ENCODE results near the gene LRRC37A.
"Not testable (repeated sequence)": the region's sequence is repeated elsewhere in the genome, so short reads cannot be mapped to it uniquely, and the experiment has no call there.

The LRRC37A gene

DNA sequence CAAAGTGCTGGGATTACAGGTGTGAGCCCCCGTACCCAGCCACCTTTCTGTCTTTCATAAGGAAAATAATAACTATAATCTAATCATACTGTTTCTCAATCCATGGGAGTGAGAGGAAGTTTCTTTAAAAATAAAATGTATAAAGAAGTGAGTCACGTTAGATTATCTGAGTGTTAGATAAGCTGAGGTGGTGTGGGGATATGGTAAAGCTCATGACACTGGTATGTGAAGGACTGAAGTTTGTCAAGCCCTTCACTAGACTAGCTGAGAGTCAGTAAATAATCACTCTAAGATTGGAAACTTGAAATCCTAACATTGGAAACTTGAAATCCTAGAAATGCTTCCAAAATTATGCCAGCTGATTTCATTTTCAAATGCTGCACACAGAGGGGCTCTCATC lies 9.4 kb upstream of the LRRC37A start:
- not testable (repeated sequence) for H3K4me3 ChIP-seq, H3K27ac ChIP-seq

DNA sequence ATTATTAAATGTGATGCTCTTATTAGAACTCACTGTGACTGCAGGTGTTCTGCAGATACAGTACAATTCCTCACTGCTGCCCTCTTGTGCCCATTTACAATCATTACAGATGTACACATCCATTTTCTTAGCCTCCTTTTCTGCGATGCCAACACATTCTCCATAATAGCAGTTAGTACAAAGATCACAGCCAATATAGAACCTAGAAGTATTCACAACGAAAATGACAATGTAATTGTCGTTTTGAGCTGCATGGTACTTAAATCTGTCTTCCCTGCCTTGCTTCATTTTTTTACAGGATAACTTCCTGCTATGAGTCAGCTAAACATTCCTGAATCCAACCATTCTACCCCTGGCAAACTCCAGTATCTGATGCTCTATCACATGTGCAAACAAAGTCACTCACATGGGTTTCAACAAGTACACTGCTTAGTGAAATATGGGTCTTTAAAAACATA lies 8.1 kb upstream of the LRRC37A start:
- not testable (repeated sequence) for H3K27ac ChIP-seq, H3K4me3 ChIP-seq

DNA sequence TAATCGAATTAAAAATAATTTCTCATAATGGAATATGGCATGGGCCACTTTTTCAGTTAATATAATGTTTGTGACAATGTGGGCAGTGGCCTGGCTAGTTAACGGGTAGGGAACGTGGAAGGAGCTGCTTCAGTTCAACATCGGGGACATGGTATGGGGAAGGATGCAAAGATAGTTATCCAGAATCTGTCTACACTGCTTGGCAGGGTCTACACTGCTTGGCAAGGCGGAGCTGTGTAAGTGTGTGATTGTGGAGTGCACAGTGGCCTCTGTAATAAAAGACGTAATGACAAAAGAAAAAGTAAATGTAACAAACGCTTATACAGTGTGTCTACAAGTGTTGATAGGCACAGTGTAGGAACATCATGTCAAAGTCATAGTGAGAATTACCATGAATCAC lies 7.3 kb upstream of the LRRC37A start:
- H3K4me3 ChIP-seq, H3K27ac ChIP-seq: not testable (repeated sequence)

DNA sequence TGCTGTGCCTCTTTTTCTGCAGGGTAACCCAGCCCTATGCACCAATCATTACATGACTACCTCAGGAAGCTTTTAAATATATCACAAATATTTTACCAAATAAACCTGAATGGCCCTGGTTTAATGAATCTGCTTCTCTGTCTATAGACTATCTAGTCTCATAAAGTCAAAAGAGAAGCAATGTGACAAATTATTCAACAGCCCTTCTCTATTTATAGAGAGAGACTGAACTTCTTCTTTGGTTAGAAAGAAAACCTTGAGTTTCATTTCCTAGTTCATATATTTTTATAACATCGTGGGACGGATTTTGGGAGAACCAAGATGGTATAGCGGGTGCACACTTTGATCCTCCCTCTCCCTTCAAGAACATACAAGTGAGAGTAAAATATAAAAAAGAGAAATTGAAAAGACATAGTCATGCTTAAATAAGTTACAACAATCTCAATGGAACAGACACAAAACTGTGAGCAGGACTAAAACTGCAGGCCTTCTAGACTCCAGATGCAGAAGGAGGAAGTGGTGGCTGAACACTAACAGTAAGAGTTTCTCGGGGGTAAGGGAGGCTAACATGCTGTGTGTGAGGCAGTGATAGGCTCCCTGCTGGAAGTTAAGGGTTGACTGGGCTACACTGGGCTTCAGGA lies 3.9 kb upstream of the LRRC37A start:
- H3K4me3 ChIP-seq, result not testable (repeated sequence)
- peak overlapping the region in 5 of 21 experiments; percentile 1 to 61 (median 44) for H3K27ac ChIP-seq

DNA sequence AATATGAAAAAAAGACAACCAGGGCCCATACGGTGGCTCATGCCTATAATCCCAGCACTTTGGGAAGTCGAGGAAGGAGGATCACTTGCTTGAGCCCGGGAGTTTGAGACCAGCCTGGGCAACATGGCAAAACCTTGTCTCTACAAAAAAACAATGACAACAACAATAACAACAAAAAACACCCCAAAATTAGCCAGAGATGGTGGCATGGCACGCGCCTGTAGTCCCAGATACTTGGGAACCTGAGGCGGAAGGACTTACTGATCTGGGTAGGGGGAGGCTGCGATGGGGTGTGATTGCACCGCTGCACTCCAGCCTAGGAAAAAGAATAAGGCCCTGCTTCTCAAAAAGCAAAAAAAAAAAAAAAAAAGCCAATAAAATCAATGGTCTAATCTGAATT lies 3.3 kb upstream of the LRRC37A start:
- peak overlapping the region in 2 of 21 experiments; percentile 44 to 60 for H3K27ac ChIP-seq
- not testable (repeated sequence) for H3K4me3 ChIP-seq

DNA sequence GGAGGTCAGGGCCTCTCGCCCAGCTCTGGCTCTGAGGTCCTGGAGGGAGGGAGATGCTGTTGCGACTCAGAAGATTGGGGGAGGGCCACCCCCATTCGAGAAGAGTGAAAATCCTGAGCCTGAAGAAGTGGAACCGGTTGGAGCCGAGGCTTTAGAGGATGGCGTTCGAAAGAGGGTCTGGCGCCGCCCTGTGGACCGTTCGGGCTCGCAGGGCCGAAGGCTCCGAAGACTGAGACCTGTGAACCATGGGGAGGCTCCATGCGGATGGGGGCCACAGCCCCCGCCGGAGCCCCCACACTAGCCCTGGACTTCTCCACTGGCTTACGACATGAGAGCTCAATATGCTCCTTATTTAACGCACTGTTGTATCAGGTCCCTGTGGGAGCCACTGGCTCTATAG lies 46.3 kb downstream of the LRRC37A start:
- not testable (repeated sequence) for H3K27ac ChIP-seq, H3K4me3 ChIP-seq

DNA sequence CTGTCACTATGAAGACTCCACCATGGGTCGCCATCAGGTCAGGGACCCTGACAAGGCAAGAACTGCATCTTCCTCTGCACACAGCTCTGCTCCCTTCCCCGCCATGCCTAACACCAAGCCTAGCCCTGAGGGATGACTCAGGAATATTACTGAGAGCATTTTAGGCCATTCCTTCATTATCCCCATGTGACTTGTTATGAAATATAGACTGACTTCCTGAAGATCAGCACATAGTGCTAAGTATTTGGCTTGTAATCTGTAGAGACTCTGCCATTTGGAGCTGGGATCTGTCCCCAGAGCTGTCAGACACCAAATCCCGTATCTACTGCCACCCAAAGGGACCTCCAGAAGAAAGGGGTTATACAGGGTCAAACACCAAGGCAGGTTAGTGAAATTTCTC lies 47.2 kb downstream of the LRRC37A start:
- H3K27ac ChIP-seq, H3K4me3 ChIP-seq: not testable (repeated sequence)

DNA sequence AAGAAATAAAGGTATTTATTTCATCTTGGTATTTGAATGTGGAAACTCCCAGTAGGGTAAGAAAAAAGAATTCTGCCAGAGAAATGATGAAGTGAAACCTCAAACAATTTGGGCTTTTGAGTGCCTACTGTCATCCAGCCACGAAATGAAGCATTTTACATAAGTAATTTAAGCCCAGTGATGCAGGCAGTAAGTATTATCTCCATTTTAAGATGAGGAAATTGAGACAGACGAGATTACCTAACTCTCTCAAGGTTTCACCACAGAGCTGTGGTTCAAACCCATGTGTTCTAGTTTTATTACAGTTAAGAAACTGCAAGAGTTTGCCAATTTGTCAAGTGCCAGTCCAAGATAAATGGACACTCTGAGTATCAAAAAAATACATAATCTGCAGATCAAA lies 53.4 kb downstream of the LRRC37A start:
- not testable (repeated sequence) for H3K27ac ChIP-seq, H3K4me3 ChIP-seq

DNA sequence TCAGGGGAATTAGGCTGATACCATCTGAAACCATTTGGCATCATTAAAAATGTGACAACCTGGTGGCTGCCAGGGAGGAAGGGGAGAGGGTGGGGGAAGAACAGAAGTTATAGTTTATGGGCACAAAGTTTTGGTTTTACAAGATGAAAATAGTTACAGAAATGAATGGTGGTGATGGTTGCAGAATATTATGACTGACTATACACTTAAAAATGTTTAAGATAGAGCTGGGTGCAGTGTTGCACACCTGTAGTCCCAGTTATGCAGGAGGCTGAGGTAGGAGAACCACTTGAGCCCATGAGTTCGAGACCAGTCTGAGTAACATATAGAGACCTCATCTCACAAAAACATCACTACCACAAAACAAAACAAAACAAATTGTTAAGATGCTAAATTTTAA lies 54.1 kb downstream of the LRRC37A start:
- not testable (repeated sequence) for H3K27ac ChIP-seq, H3K4me3 ChIP-seq

DNA sequence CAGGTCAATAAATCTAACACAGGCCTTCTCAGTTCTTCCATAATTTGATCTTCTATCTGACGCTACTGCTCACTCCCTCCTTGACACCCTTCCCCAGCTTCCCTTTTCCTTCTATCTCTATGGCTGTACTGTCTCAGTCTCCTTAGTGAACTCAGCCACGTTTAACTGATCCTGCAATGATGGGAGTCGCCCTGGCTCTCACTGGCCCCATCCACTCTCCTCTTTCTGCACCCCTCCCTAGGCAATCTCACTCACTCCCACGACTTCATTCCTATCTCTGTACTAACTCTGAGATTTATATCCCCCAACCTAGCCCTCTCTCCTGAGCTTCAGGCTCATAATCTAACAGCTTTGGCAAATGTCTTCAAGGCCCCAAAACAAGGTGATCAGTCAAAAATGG lies 58.9 kb downstream of the LRRC37A start:
- H3K4me3 ChIP-seq, H3K27ac ChIP-seq: not testable (repeated sequence)

DNA sequence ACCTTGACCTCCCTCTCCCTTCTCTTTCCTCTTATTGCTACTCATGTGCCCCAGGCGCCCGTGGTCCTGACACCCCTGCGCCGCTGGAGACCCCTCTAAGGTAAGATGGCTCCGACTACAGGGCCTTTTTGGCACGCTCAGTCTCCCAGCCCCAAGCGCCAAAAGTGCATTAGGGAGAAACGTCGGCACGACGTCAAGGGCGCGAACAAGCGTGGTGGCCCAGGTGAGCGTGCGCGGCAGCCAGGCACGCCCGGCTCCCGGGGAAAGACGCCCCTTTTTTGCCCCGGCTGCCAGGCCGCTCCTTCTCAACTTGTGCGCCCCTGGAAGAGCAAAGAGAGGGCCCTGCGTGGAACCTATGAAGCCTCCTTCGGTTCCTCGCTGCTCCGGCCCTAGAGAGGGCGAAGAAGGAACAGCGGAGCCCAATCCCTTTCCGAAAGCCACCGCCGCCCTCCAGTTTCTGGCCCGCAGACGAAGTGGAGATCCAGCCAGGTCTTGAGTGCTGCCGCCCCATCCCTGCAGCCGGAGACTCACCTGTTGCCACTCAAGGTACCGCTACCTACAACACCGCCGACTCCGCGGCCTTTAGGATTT lies 66.3 kb downstream of the LRRC37A start:
- H3K27ac ChIP-seq, H3K4me3 ChIP-seq: not testable (repeated sequence)

DNA sequence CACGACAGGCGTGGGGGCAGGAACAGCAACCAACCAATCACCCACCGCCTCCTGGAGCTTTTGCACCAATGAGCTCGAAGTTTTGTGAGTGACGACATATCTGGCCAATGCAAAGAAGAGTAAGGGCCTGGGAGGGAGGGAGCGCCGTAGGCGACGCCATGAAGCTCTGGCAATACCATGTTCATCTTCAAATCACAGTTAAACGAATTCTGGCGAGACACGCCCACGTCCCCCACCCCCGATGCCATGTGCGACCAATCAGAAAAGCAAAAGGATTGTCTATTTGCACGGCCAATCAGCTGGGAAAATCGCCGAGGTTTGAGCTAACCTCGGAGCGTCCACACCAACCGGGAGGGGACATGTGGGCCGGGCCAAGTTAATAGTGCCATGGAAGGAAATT lies 66.8 kb downstream of the LRRC37A start, which contains the start of gene ARL17B:
ARL17B (minus strand) TSS at position 12 of the 400 bp plus-strand sequence. CDS start 3,369 bp downstream, outside the sequence.
- not testable (repeated sequence) for H3K27ac ChIP-seq, H3K4me3 ChIP-seq

DNA sequence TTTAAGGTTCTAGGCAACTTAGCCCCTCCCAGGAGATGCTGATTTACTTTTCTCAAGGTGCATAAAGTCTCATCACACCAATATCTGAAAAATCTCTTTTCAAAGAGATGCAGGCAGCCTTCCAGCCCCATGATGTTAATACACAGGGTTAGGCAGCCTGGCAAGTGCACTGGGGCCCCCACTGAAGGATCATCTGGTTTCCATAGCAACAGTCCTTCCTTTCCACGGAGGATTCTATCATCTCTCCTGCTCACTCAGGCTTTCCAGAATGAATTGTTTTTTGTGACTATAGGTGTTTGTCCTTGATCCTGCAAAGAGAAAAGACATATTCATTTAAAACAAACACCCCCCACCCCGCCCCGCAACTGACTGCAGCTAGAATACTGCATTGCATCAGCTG lies 72.6 kb downstream of the LRRC37A start:
- not testable (repeated sequence) for H3K4me3 ChIP-seq, H3K27ac ChIP-seq

DNA sequence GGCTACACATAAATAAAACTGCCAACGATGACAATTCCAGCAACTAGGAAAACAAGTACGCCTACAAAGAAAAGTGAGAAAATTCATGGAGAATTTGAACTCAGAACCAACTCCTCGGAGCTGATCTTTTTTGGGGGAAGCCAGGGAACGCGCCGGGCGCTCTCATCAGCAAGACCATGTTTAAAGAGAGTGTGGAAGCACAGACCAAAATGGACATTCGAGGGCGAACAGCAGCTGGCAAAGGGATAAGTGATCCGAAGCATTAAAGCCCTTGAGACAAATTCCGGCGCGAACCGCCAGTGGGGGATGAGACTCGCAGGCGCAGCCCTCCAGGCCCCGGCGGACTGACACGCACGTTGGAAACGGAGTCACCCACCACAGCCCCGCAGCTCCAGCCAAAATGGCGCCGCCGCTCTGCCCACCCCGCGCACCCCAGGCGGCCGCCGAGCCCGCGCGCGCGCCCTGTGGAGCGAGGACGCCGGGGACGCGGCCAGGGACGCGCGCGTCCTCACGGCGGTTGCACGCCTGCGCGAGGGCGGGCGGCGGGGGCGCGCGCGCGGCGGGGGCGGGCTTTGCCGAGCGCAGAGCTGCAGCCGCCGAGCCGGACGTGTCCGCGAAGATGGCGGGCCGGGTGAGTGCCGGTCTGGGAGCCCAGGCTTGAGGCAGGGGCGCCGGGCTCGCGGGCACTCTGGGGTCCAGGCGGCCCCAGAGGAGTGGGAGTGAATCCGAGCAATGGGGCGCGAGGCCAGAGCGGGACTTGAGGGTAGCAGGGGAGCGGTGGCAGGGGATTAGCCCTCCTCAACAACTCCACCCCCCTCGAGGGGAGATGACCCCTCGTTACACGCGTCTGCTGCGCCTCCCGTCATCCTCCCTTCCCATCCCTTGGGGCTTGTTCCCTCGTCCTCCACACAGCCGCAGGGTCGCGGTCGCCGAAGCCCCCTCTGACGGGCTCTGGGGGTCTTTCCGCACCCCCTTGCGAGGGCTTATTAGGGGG lies 77.6 kb downstream of the LRRC37A start:
- H3K4me3 ChIP-seq, H3K27ac ChIP-seq: not testable (repeated sequence)

DNA sequence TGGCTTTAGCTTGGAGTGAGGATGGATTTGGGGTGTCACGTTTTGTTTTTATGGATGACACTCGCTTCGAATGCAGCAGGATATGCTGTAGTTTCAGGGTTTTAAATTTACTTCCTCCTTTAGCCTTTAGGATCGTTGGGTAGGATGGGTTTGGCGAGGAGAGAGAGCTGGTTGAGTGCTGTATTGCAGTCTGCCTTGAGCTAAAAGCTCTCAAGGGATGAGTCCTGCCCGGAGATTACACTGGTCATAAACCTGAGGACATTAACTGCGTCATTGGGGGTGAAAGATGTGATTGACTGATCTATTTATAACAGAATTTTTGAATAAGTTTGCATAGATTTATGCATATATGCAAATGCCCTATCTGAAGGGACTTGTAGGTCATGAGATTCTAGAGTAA lies 78.5 kb downstream of the LRRC37A start:
- not testable (repeated sequence) for H3K4me3 ChIP-seq, H3K27ac ChIP-seq

DNA sequence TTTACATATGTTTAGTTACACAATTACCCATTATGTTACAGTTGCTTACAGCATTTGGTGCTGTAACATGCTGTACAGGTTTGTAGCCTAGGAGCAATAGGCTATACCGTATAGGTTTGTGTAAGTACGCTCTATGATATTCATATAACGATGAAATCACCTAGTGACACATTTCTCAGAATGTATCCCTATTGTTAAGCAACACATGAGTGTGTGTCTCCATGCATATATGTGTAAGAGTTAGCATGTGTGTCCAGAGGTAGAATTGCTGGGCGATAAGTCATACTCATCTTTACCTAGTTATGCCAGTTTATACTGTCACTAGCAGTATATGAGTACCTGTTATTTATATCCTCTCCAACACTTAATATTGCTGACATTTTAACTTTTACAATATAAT lies 88.2 kb downstream of the LRRC37A start:
- H3K27ac ChIP-seq, result not testable (repeated sequence)

DNA sequence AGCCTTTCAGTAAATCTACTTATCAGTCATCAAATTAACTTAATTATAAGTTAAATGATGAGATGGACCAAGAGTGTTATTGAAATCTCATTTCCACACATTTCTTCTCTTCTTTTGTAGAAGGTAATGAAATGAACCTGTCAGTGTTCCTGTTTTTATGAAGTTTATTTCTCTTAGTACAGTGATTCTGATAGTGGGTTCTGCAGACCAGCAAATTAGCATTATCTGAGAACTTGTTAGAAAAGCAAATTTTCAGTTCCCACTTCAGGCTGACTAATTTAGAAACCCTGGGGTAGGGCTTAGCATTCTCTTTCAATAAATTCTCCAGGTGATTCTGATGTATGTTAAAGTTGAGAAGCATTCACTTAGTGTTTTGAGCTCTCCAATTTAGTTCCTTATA lies 90.6 kb downstream of the LRRC37A start:
- not testable (repeated sequence) for H3K4me3 ChIP-seq, H3K27ac ChIP-seq

More for the DNA sequence above, 88.2 kb downstream of the LRRC37A start:
- H3K4me3 ChIP-seq, result not testable (repeated sequence)

All from skin epidermis (tissue), 12 donors.